NT2/D1 (cell line): ENCODE data around the gene TPM1.

ENCODE experiments used
- SUZ12 ChIP-seq: IDR thresholded peaks from 2 replicates; pipeline ENCODE4 v1.6.1; 2011; ENCODE audit not compliant: insufficient read length, insufficient read depth; ENCODE audit errors: extremely low read depth
- YY1 ChIP-seq: IDR thresholded peaks from 2 replicates; pipeline ENCODE4 v1.6.1; 2011; ENCODE audit not compliant: insufficient read length, insufficient read depth

DNA sequence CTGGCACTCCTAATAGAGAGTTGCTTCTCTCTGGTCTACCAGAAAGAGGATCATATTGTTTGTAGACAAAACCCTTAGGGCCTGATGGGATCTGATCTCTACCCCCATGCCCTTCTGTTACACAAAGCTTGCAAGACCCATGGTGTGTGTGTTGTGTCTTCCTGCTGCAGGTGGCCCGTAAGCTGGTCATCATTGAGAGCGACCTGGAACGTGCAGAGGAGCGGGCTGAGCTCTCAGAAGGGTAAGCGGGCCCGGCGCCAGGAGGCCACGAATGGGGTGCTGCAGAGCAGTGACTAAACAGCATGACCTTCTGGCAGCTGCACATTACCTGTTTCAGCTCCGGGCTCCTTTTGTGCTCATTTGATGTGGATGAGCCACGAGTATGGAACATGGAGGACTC lies 18.2 kb downstream of the TPM1 start:
- TF ChIP-seq SUZ12 = no peak
- no peak for TF ChIP-seq YY1
